ENCODE results near the gene TMCO1. TPM values are rescaled to one million over a fixed set of nuclear protein-coding genes. Genes with fewer than 3 reads are reported as not detected.

The TMCO1 gene
- total and polyA plus RNA-seq, 2 of the 13 experiments (the other 11 are each of a cell fraction or from before 2014, with no cell fraction given), result 106 to 119 TPM

DNA sequence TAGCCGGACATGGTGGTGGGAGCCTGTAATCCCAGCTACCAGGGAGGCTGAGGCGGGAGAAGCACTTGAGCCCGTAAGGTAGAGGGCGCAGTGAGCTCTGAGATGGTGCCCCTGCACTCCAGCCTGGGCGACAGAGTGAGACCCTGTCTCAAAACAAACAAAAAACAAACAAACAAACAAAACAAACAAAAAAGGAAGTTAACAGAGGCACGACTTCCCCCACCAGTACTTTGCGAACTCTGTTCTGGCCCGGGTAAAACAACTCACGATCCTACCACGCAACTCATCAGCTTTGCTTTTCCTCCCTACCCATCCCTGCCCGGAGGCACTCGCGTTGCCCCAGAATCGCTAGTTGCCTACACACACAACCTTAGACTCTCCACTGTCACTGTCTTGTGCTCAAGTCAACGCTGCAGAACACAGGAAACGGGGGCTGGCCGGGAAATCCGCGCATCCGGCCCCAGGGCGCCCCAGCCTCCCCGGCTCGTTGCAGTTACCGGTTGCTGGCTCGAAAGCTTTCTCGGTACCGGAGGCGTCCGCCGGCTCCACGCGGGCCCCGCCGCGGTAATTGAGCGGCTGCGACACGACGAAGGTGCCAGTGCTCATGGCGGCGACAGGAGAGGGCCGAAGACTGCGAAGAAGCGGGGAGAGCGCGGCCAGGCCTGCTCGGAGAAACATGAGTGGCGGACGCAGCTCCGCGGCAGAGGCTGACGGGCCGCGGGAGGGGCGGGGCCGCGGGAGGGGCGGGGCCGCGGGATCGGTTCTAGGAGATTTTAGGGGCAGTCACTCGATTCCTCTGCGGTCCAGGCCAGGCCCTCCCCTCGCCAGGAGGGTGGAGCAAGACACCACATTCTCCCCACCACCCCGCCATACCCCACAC, 70.5 kb downstream of the TMCO1 start, which contains the start of gene ALDH9A1 (continued):
- TF ChIP-seq SNAPC5 (CRISPR knock-in tag; IDR thresholded peaks at IDR 0.05; ENCODE audit: borderline replicate concordance), result no peak
- no peak for TF ChIP-seq TCF7 (IDR thresholded peaks at IDR 0.05; ENCODE audit: low read depth)
- TF ChIP-seq MBNL3 (CRISPR knock-in tag; conservative IDR thresholded peaks at IDR 0.05), result no peak
- TF ChIP-seq, protein P1, sequence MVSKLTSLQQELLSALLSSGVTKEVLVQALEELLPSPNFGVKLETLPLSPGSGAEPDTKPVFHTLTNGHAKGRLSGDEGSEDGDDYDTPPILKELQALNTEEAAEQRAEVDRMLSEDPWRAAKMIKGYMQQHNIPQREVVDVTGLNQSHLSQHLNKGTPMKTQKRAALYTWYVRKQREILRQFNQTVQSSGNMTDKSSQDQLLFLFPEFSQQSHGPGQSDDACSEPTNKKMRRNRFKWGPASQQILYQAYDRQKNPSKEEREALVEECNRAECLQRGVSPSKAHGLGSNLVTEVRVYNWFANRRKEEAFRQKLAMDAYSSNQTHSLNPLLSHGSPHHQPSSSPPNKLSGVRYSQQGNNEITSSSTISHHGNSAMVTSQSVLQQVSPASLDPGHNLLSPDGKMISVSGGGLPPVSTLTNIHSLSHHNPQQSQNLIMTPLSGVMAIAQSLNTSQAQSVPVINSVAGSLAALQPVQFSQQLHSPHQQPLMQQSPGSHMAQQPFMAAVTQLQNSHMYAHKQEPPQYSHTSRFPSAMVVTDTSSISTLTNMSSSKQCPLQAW (CRISPR knock-in tag; IDR thresholded peaks at IDR 0.05), result peak; percentile 62; the same call in 1 of the 2 replicates
- TF ChIP-seq, protein P2, sequence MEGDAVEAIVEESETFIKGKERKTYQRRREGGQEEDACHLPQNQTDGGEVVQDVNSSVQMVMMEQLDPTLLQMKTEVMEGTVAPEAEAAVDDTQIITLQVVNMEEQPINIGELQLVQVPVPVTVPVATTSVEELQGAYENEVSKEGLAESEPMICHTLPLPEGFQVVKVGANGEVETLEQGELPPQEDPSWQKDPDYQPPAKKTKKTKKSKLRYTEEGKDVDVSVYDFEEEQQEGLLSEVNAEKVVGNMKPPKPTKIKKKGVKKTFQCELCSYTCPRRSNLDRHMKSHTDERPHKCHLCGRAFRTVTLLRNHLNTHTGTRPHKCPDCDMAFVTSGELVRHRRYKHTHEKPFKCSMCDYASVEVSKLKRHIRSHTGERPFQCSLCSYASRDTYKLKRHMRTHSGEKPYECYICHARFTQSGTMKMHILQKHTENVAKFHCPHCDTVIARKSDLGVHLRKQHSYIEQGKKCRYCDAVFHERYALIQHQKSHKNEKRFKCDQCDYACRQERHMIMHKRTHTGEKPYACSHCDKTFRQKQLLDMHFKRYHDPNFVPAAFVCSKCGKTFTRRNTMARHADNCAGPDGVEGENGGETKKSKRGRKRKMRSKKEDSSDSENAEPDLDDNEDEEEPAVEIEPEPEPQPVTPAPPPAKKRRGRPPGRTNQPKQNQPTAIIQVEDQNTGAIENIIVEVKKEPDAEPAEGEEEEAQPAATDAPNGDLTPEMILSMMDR (CRISPR knock-in tag; IDR thresholded peaks at IDR 0.05), result peak; percentile 74
- TF ChIP-seq, protein P3, sequence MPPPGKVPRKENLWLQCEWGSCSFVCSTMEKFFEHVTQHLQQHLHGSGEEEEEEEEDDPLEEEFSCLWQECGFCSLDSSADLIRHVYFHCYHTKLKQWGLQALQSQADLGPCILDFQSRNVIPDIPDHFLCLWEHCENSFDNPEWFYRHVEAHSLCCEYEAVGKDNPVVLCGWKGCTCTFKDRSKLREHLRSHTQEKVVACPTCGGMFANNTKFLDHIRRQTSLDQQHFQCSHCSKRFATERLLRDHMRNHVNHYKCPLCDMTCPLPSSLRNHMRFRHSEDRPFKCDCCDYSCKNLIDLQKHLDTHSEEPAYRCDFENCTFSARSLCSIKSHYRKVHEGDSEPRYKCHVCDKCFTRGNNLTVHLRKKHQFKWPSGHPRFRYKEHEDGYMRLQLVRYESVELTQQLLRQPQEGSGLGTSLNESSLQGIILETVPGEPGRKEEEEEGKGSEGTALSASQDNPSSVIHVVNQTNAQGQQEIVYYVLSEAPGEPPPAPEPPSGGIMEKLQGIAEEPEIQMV (CRISPR knock-in tag; IDR thresholded peaks at IDR 0.05; ENCODE audit: low read depth), result peak; percentile 59; the same call in 1 of the 2 replicates
- TF ChIP-seq ZSCAN29 (CRISPR knock-in tag; conservative IDR thresholded peaks at IDR 0.05), result 0 out of 2 replicates have a peak, but pooled peaks have one; percentile 42
- TF ChIP-seq MATR3 (CRISPR knock-in tag; IDR thresholded peaks at IDR 0.05), result no peak
- no peak; the same call in 1 of the 2 replicates for TF ChIP-seq ZNF737 (CRISPR knock-in tag; IDR thresholded peaks at IDR 0.05; ENCODE audit: borderline replicate concordance)

Measured in HepG2 (cell line).